GF-D8 (cell line): Measurements from ENCODE around the gene GRHL3.
A peak's percentile ranks its signal among the peaks of the same experiment; 100 is the strongest.

Source experiments
- DNase-seq: peaks from one replicate; lab custom pipeline; 2025; lab: John Stamatoyannopoulos, UW

Gene GRHL3

DNA sequence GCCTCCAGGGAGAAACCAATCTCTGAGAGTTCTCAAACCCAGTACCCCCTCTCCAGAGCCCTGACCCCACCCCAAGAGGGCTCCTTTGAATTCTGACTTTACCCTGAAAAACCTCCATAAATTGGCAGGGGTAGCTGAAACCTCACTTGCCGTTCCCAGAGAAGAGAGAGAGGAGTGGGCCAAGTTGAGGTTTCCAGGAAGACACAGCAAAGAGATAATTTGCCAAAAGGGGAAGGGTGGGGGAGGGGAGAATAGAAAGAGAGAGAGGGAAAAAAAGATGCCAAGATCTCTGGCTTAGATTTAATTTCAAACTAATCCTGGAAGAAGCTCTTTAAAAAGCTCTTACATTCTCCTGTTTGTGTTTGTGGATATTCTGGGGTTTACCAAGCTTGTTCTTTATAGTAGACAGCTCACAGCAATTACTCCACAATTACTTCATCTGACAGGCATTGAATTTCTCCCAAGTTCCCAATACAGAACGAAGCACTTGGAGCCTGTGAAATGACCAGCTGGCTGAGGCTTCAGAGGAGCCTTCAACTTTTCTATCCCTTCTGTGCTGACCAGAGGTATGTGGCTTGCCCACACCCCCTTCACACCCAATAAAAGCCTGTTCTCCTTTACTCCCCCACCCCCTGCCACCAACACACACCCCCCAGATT, 1.1 kb upstream of the GRHL3 start:
- DNase-seq: no peak

- DNase-seq: no peak
Measured at GRCh38 chr1:24318615-24319311, 394 bp upstream of the GRHL3 start.

DNA sequence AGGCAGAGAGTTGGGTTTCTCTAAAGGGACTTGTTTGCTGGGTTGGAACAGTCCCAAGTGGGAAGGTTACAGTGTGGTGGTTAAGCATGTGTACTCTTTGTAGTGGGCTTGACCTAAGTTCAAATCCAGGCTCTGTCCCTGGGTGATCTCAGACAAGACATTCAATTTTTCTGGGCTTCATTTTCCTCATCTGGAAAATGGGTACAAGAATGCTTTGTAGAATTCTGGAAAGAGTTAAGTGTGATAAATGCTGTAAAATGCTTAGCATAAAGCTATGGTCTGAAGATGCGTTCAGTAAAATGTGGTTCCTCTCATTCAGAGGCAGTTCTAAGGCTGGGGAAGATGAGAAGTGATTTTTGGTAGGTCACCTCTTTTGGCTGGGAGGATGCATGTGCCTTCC, 805 bp downstream of the GRHL3 start:
- no peak for DNase-seq

DNA sequence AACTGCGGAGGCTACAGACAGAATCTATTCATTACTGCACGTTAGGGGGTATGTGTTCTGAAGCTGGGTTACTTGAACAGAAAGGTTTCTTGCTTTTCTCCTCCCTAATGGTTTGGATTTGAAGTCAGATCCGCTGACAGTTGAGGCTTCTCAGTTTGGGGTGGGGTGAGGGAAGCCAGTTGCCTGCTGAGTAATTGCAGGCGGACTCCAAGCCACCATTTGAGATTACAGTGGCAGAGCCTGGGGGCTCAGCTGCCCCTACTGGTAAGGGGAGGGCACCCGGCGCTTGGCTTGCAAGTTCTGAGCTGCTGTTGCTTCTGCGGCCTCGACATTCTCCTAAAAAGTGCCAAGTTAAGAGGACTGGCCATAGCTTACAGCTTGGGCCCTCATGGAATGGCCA, 2.0 kb downstream of the GRHL3 start:
- no peak for DNase-seq

GRCh38 chr1:24321697-24322469, 2.7 kb downstream of the GRHL3 start:
- peak; percentile 17 for DNase-seq

DNA sequence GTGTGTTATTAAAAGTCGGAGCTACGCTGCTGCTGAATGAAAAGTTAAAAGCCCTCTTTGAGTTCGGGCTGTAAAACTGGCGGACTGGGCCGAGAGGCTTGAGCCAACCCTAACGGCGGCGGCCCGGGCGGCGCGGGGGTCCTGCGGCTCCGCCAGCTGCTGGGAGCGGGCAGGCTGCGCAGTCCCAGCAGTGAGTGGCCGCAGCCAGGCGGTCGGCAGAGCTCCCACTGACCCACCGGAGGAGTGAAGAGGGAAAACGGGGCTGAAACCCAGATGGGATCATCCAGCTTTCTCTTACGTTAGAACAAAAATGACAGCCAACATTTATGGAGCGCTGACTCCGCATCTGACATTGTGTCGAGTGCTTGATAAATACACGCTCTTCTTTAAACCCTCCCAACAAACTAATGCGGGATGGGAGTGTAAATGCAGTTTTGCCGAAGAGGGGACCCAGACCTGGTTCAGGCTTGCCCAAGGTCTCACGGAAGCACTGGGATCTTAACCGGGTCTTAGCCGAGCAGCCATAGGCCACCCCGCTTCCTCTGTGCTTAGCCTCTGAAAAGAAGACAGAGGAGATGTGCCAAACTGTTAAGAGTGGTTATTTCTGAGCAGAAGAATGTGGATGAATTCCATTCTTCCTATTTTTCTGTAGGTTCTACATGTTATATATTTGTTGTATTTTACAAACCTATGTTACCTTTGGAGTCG, 3.5 kb downstream of the GRHL3 start:
- DNase-seq: no peak

GRCh38 chr1:24323281-24323680, 4.1 kb downstream of the GRHL3 start:
- DNase-seq: no peak

- DNase-seq: no peak
Measured at GRCh38 chr1:24324903-24325302, 5.7 kb downstream of the GRHL3 start.

- DNase-seq: no peak
Measured at GRCh38 chr1:24325587-24326449, 6.7 kb downstream of the GRHL3 start.

DNA sequence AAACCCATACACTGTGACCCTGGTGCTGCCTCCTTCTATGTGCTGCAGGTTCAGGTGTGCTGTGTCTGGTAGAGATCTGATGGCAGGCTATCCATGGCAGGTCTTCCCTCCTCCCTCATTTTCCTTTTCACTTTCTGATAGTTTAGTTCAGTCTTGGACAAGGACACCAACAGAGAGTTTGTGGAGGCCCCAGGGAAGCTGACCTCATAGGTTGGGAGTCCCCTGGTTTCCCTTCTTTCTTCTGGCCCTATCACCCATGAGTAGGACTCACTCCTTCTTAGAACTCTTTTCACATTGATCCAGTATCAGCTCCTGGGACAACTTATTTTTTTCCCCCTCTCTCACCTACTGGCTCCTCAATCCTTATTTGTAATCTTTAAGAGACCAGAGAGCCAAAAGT, 8.3 kb downstream of the GRHL3 start:
- no peak for DNase-seq

DNA sequence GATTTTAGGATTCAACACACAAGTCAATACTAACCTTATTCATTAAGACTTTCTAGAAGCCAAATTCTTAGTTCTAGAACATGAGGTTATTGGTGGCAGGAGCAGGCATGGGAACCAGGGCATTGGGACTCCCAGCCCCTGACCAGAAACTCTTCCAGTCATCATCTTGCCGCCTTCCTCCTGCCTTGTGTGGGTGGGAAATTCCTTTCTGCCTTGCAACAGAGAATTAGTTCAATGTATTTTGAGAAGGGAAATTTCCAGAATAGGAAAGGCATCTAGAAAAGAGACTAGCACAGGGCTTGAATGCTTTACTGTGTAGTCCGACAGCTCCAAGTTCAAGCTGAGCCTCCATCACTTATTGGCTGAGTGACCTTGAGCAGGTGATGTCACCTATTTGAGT, 8.7 kb downstream of the GRHL3 start:
- no peak for DNase-seq

- no peak for DNase-seq
Measured at GRCh38 chr1:24329331-24329730, 10.2 kb downstream of the GRHL3 start.

GRCh38 chr1:24329797-24330543, 10.8 kb downstream of the GRHL3 start:
- DNase-seq: no peak

DNA sequence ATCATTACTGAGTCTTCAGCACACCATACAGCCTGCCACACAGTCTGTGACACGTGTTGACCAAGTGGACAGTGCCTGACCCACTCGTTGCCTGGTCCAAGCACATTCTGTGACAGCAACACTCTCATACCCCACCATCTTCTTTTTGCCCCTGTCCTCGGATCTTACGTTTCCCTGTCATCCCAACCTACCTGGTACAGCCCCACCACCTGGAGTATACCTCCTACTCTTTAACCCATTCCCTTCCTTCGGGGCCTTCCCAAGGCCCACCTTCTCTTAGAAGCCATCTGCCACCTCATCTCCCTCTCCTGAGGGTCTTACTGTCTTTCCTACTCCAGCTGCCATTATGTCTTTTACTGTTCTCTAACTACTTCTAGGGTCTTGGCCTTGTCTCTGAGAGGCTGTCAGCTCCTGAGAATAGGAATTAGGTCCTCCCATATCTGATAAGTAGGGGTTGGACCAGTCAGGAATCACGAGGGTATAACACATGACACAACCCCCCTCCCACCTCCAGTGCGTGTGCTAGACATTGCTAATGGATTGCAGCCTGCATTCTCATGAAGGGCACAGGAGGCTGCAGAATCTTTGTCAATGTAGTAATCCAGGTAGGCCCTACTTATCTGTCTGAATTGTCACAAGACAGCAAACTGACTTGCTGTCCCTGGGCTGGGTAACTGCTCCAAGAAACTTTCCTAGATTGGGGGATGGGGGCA, 13.0 kb downstream of the GRHL3 start:
- no peak for DNase-seq

DNA sequence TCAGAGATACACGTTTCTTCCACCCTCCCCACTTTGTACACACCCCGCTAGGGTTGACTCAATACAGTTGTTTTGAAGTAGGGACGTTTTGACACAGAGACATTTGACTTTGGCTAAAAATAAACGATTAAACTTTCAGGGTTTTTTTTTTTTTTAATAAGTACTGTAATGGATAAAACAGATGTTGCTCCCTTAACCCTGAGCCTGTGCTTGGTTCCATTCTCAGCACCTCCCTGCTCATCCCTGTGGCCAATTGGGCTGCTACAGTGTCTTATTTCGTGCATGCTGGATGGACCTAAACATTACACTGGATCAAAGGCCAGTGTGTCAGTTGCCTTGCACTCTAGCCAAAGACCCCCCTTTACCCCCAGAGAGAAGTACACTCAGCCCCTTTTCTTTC, 16.9 kb downstream of the GRHL3 start:
- no peak for DNase-seq

DNA sequence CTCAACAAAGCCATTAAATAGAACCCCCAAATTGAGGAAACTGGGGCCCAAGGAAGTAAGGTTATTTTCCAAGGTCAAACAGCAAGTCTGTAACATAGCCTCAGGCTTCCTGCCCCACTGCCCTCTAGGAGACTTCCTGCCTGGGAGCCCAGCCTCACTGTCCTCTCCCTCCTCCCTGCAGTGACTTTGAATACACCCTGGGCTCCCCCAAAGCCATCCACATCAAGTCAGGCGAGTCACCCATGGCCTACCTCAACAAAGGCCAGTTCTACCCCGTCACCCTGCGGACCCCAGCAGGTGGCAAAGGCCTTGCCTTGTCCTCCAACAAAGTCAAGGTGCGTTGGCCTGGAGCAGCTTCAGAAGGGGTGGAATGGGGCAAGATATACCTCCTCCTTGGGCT, 18.3 kb downstream of the GRHL3 start:
- DNase-seq: no peak

GRCh38 chr1:24338447-24338846, 19.3 kb downstream of the GRHL3 start:
- no peak for DNase-seq

GRCh38 chr1:24339996-24340395, 20.8 kb downstream of the GRHL3 start:
- no peak for DNase-seq

- no peak for DNase-seq
Measured at GRCh38 chr1:24340770-24341169, 21.6 kb downstream of the GRHL3 start.

- no peak for DNase-seq
Measured at GRCh38 chr1:24341260-24341659, 22.1 kb downstream of the GRHL3 start.
